ENCODE results near the gene PRSS33.

- TF ChIP-seq HDAC6 (IDR thresholded peaks at IDR 0.05; ENCODE audit: low read depth, low read length) (no peak), CEBPB (IDR thresholded peaks at IDR 0.05; ENCODE audit: low read depth, low read length) (no peak)
These were observed 18.2 kb downstream of the PRSS33 start for GRCh38 chr16:2769100-2769529.
